Activated effector memory CD4-positive, alpha-beta T cell treated with Interleukin-2 at 50 U/mL for 16 hours (primary cell): ENCODE measurements around the gene SLC43A2.

Experiments
- DNase-seq: peaks from one replicate; pipeline ENCODE4 v3.0.0-alpha.2; 2020

SLC43A2 gene

DNA sequence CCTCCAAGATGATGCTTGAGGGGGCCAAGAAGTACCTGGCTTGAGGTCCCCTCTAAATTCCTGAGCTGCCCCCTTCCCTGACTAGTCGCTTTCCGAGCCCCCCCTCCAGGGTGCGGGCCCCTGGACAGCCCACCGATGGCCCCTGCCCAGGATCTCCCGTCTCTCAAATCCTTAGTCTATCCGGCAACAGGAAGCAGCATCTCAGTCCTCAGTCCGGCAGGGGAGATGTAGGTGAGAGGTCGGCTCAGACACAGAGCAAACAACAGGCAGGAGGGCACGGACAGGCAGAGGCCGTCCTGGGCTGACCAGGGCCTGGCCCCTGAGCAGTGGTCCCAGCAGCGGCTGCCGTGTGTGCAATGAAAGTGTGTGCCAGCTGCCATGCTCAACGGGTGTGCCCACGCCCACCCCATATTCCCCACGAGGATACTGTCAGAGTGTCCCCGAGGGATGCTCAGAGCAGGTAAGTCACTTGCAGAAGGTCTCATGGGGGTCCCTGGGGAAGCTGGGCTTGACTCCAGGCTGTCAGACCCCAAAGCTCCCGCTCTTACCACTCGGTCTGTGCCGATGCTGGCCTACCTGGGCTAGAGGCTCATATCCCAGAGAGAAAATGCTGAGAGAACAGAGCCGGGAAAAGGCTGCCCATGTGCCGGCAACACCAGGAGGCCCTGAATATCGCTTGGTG is 7.2 kb downstream of the SLC43A2 start:
- DNase-seq: no peak

- DNase-seq: no peak
Observed at GRCh38 chr17:1620486-1620885, 8.1 kb downstream of the SLC43A2 start.

- DNase-seq: no peak
Observed at GRCh38 chr17:1617620-1618174, 10.9 kb downstream of the SLC43A2 start.

DNA sequence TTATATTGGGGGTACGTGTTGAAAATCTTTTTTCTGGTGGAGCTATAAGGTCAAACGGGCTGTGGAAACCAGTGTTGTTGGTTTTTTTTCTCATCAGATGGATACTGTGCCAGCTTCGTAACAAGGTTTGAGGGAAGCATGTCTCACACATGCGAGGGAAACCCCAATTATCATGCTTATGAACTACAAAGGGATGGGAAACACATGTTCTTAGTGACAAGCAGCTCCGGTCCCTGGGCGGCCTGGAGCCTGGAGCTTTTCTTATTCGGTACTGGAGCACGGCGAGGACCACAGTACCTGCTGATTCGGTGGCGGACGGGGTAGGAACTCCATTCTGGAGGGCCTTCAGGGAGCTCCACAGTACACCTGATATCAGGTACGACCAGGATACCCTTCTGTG is 12.5 kb downstream of the SLC43A2 start:
- no peak for DNase-seq

- no peak for DNase-seq
Observed at GRCh38 chr17:1612400-1612799, 16.2 kb downstream of the SLC43A2 start.

DNA sequence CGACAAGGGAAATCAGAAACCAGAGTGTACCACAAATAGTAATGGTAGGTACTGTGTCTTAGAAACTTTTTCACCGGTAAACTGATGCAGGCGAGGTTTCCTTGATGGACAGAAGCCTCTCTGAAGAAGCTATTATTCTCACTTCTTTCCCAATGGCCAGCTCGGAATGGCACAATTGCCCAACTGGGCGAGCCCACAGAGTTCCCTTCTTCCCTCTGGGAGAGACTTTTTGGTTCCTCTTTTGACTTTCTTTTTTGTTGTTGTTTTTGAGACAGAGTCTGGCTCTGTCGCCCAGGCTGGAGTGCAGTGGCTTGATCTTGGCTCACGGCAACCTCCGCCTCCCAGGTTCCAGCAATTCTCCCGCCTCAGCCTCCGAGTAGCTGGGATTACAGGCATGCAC is 16.9 kb downstream of the SLC43A2 start:
- no peak for DNase-seq

- DNase-seq: no peak
Observed at GRCh38 chr17:1608676-1609075, 20.0 kb downstream of the SLC43A2 start.

GRCh38 chr17:1607971-1608320 is 20.7 kb downstream of the SLC43A2 start:
- DNase-seq: no peak

- DNase-seq: no peak
Observed at GRCh38 chr17:1606352-1606985, 22.2 kb downstream of the SLC43A2 start.

GRCh38 chr17:1605681-1606351 is 22.8 kb downstream of the SLC43A2 start:
- DNase-seq: no peak

GRCh38 chr17:1604831-1605528 is 23.7 kb downstream of the SLC43A2 start:
- DNase-seq: no peak

- no peak for DNase-seq
Observed at GRCh38 chr17:1601571-1601970, 27.1 kb downstream of the SLC43A2 start.

GRCh38 chr17:1598399-1599095 is 30.1 kb downstream of the SLC43A2 start:
- DNase-seq: no peak

- DNase-seq: no peak
Observed at GRCh38 chr17:1597861-1598342, 30.7 kb downstream of the SLC43A2 start.

DNA sequence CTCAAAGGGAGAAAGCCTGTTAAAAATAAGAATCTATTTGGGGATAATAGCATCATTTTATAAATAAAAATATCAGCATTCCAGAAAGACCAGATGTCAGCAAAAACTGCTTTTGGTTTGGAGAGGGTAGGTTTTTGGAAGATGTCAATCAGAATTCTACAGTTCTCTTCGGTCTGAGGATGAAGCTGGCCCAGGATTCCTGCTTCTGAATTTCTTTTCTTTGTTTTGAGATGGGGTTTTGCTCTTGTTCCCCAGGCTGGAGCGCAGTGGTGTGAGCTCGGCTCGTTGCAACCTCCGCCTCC is 35.1 kb downstream of the SLC43A2 start:
- no peak for DNase-seq

- no peak for DNase-seq
Observed at GRCh38 chr17:1592751-1593629, 35.6 kb downstream of the SLC43A2 start.

GRCh38 chr17:1591474-1592090 is 37.1 kb downstream of the SLC43A2 start:
- no peak for DNase-seq

GRCh38 chr17:1590747-1591473 is 37.7 kb downstream of the SLC43A2 start:
- no peak for DNase-seq

DNA sequence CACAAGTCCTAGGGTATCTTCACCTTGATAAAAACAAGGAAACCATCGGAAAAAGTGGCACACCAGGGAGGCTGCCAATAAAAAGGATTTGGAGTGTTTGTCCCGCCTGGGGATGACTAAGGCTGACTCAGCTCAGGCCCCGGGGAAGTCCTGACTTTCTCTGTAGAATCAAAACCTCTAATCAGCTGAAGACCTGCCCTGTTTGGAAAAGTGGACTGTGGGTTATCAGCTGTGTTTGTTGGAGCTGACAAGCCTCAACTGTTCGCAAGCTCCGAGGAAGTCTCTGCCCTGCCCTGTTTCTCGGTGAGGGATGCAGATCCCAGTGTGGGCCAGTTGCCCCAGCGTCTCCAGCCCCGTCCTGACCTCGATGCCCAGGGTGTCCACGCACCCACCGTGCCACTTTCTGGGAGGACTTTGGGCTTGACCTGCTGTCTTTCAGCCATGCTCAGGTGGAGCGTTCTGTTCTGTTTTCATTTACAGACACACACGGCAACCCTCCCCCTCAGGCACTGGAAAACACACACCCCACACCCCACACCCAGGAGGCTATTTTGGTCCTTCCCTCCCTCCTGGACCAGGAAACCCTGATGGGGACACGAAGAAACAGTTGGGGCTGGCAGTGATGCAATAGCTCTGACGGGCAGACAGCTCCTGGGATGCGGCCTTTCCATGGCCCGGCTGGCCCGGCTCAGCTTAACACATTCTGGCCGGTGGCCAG is 38.4 kb downstream of the SLC43A2 start:
- no peak for DNase-seq
